ENCODE results near the gene CSF3R.

- TF ChIP-seq CTCF (conservative IDR thresholded peaks at IDR 0.05 in 1 of 2, IDR thresholded peaks at IDR 0.05 in 1 of 2; ENCODE audit: extremely low read depth in 1 of 2, insufficient read depth in 1 of 2, low read depth in 1 of 2, low read length in 2 of 2), result no peak
- TF ChIP-seq EZH2 (IDR thresholded peaks at IDR 0.05; ENCODE audit: borderline replicate concordance, low read length), result no peak
Observed at GRCh38 chr1:36420409-36420808, 62.3 kb downstream of the CSF3R start.

All from mammary epithelial cell (primary cell).